Measurements from ENCODE around the gene LIG1.

DNA sequence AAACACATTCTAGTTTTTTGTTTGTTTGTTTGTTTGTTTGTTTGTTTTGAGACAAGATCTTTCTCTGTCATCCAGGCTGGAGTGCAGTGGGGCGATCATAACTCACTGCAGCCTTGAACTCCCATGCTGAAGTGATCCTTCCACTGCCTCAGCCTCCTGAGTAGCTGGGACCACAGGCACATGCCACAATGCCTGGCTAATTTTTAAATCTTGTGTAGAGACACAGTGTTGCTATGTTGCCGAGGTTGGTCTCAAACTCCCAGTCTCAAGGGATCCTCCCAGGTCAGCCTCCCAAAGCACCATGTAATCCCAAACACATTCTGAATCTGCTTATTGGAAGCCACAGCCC is 75.3 kb downstream of the LIG1 start:
- TF ChIP-seq BRCA1 (IDR thresholded peaks at IDR 0.05) (no peak), BRCA1 (CRISPR knock-in tag; IDR thresholded peaks at IDR 0.05) (no peak), MAFK (IDR thresholded peaks at IDR 0.05; ENCODE audit: low read length) (no peak), BACH1 (tag; IDR thresholded peaks at IDR 0.05) (no peak), JUNB (CRISPR knock-in tag; conservative IDR thresholded peaks at IDR 0.05) (no peak), EP300 (IDR thresholded peaks at IDR 0.05; ENCODE audit: low read length) (no peak), MXI1 (IDR thresholded peaks at IDR 0.05; ENCODE audit: low read depth, low read length) (no peak)

All from K562 (cell line).